HepG2 (cell line): ENCODE measurements around the gene CYTH2. TPM values are rescaled to one million over a fixed set of nuclear protein-coding genes. Genes with fewer than 3 reads are reported as not detected.
A peak's percentile ranks its signal among the peaks of the same experiment; 100 is the strongest.

Experiments
- ARID4A ChIP-seq: sonication (generic); formaldehyde crosslinking; IDR thresholded peaks from 2 replicates; pipeline ENCODE4 v1.5.0; 2020; ENCODE audit warnings: mild to moderate bottlenecking, missing genetic modification reagents, borderline replicate concordance
- ASH2L ChIP-seq: fragments of 300-600, 200-600 bp; sonication (generic); IDR thresholded peaks from 2 replicates; pipeline ENCODE4 v1.7.0; 2017; ENCODE audit warnings: low read depth, mild to moderate bottlenecking, moderate library complexity, mixed read lengths, low read length; ENCODE audit not compliant: insufficient read length
- GPBP1L1 ChIP-seq: sonication (generic); formaldehyde crosslinking; IDR thresholded peaks from 2 replicates; pipeline ENCODE4 v1.5.0; 2020; ENCODE audit warnings: mild to moderate bottlenecking, missing genetic modification reagents
- HMG20B ChIP-seq: conservative IDR thresholded peaks from 2 replicates; pipeline ENCODE4 v1.6.1; 2016; ENCODE audit warnings: missing genetic modification reagents, missing compliant biosample characterization
- HMGXB4 ChIP-seq, 2 experiments: sonication (generic) in 1 of 2; formaldehyde crosslinking in 1 of 2; IDR thresholded peaks; 2 replicates each; pipeline versions ENCODE4 v1.4.0 to v1.6.1; 2018 to 2020; ENCODE audit warnings: missing genetic modification reagents in 2 of 2, borderline replicate concordance in 1 of 2, low read depth in 1 of 2, mild to moderate bottlenecking in 1 of 2, missing biosample characterization in 1 of 2
- MXD1 ChIP-seq: sonication (generic); formaldehyde crosslinking; IDR thresholded peaks from 2 replicates; pipeline ENCODE4 v1.4.0; 2020; ENCODE audit warnings: mild to moderate bottlenecking, missing genetic modification reagents
- NR2F1 ChIP-seq, 2 experiments: fragments of 450-650 bp in 1 of 2; formaldehyde crosslinking in 1 of 2; IDR thresholded peaks; 2 replicates each; pipeline versions ENCODE4 v1.5.0 to v1.6.1; 2016 to 2020; ENCODE audit warnings: mild to moderate bottlenecking in 1 of 2, missing compliant biosample characterization in 1 of 2, missing genetic modification reagents in 1 of 2, moderate library complexity in 1 of 2
- RAD21 ChIP-seq: fragments of 450-650 bp; formaldehyde crosslinking; IDR thresholded peaks from 2 replicates; pipeline ENCODE4 v1.5.0; 2020; ENCODE audit warnings: mild to moderate bottlenecking
- RNF219 ChIP-seq: sonication (generic); formaldehyde crosslinking; IDR thresholded peaks from 2 replicates; pipeline ENCODE4 v1.5.0; 2020; ENCODE audit warnings: mild to moderate bottlenecking, missing genetic modification reagents
- UBTF ChIP-seq: sonication (generic); formaldehyde crosslinking; IDR thresholded peaks from 2 replicates; pipeline ENCODE4 v1.4.0; 2020; ENCODE audit warnings: mild to moderate bottlenecking, missing genetic modification reagents
- YEATS4 ChIP-seq: sonication (generic); formaldehyde crosslinking; IDR thresholded peaks from 2 replicates; pipeline ENCODE4 v1.4.0; 2020; ENCODE audit warnings: missing genetic modification reagents, borderline replicate concordance
- ZMYM3 ChIP-seq: sonication (generic); formaldehyde crosslinking; IDR thresholded peaks from 2 replicates; pipeline ENCODE4 v1.5.1; 2020; ENCODE audit warnings: mild to moderate bottlenecking, missing genetic modification reagents
- ZNF441 ChIP-seq: sonication (generic); formaldehyde crosslinking; IDR thresholded peaks from 2 replicates; pipeline ENCODE4 v1.7.0; 2021; ENCODE audit warnings: missing genetic modification reagents, borderline replicate concordance
- polyA plus RNA-seq, 8 experiments: library from polyadenylated mRNA; depleted of rRNA in 3 of 8; stranded (reverse) in 7 of 8; unstranded in 1 of 8; fragments of >200 nt; fragmentation: Illumina TruSeq in 4 of 8; extraction: Trizol in 4 of 8; gene quantifications; 2 replicates each; pipeline versions ENCODE4 v1.2.1 to v1.2.3, GENCODE V29; 2011 to 2016; ENCODE audit warnings: low read depth in 4 of 8, missing spikeins in 1 of 8, mixed read lengths in 1 of 8; ENCODE audit not compliant: insufficient read depth in 1 of 8
- total RNA-seq, 5 experiments: library from RNA; depleted of rRNA; stranded (reverse); fragments of >200 nt; fragmentation: Illumina TruSeq; extraction: Trizol; gene quantifications; 2 replicates each; pipeline ENCODE4 v1.2.3, GENCODE V29; 2016; ENCODE audit warnings: low read depth in 1 of 5

CYTH2 gene
- total and polyA plus RNA-seq, 2 of the 13 experiments (the other 11 are each of a cell fraction or from before 2014, with no cell fraction given) = 16.5 to 39.3 TPM

GRCh38 chr19:48445606-48446481 is 23.3 kb upstream of the CYTH2 start, which contains the start of gene GRWD1 (continued):
- peak; percentile 99 for TF ChIP-seq ARID4A (CRISPR knock-in tag)
- peak; percentile 88 for TF ChIP-seq YEATS4 (CRISPR knock-in tag)
- TF ChIP-seq MXD1 = peak; percentile 100; the same call in 1 of the 2 replicates
- 0 out of 2 replicates have a peak, but pooled peaks have one; percentile 26 for TF ChIP-seq UBTF
- TF ChIP-seq ASH2L = peak; percentile 56
- TF ChIP-seq HMG20B (CRISPR knock-in tag) = no peak
- TF ChIP-seq RAD21 (CRISPR knock-in tag) = peak; percentile 19; the same call in 1 of the 2 replicates
- TF ChIP-seq ZMYM3 (CRISPR knock-in tag) = no peak
- no peak for TF ChIP-seq NR2F1 (CRISPR knock-in tag; IDR thresholded peaks at IDR 0.05)
- TF ChIP-seq RNF219 (CRISPR knock-in tag) = 0 out of 2 replicates have a peak, but pooled peaks have one; percentile 32
- no peak for TF ChIP-seq GPBP1L1
- peak; percentile 40; the same call in 1 of the 2 replicates for TF ChIP-seq ZNF441
- TF ChIP-seq HMGXB4 (CRISPR knock-in tag; IDR thresholded peaks at IDR 0.05; ENCODE audit: borderline replicate concordance in 1 of 2, low read depth in 1 of 2) = peak; percentile 44 to 81; a peak in 3 of 4 replicates
